Liver (tissue), 9 donors: ENCODE data around the gene OGA. TPM values are rescaled to one million over a fixed set of nuclear protein-coding genes. Genes with fewer than 3 reads are reported as not detected.

Source experiments
- DNase-seq: peaks from one replicate; pipeline ENCODE4 v3.0.0-alpha.2; 2017; ENCODE audit warnings: low spot score
- H3K27ac ChIP-seq, 2 donors: one replicate each; pipeline ENCODE4 v1.7.0; 2013; ENCODE audit warnings: inconsistent platforms in 2 of 2, low read length in 2 of 2, control low read depth in 1 of 2, low read depth in 1 of 2, mild to moderate bottlenecking in 1 of 2
- H3K27me3 ChIP-seq, 4 donors: one replicate each; pipeline versions ENCODE4 v1.6.1 to v1.7.0; 2013; ENCODE audit warnings: low read length in 3 of 4, inconsistent platforms in 1 of 4, mild to moderate bottlenecking in 1 of 4, moderate library complexity in 1 of 4; ENCODE audit not compliant: control insufficient read depth in 4 of 4, insufficient read depth in 4 of 4
- H3K36me3 ChIP-seq, 4 donors: one replicate each; pipeline versions ENCODE4 v1.6.1 to v1.7.0; 2013; ENCODE audit warnings: low read length in 3 of 4, mild to moderate bottlenecking in 3 of 4, low read depth in 1 of 4, moderate library complexity in 1 of 4; ENCODE audit not compliant: control insufficient read depth in 4 of 4, insufficient read depth in 3 of 4
- H3K4me1 ChIP-seq, 4 donors: one replicate each; pipeline versions ENCODE4 v1.6.1 to v1.7.0; 2013; ENCODE audit warnings: low read length in 3 of 4, mild to moderate bottlenecking in 3 of 4, moderate library complexity in 1 of 4; ENCODE audit not compliant: control insufficient read depth in 4 of 4, insufficient read depth in 4 of 4
- H3K4me3 ChIP-seq, 3 donors: one replicate each; pipeline versions ENCODE4 v1.6.1 to v1.7.0; 2013; ENCODE audit warnings: low read length in 3 of 3, control low read depth in 1 of 3, low read depth in 1 of 3, mild to moderate bottlenecking in 1 of 3
- H3K9ac ChIP-seq, 2 donors: one replicate each; pipeline ENCODE4 v1.7.0; 2013; ENCODE audit warnings: low read length in 2 of 2, mild to moderate bottlenecking in 2 of 2, moderate library complexity in 2 of 2, control low read depth in 1 of 2, low read depth in 1 of 2
- H3K9me3 ChIP-seq, 4 donors: one replicate each; pipeline versions ENCODE4 v1.6.1 to v1.7.0; 2013; ENCODE audit warnings: low read length in 3 of 4; ENCODE audit not compliant: control insufficient read depth in 4 of 4
- EGR1 ChIP-seq, 2 donors: IDR thresholded peaks; 2 replicates each; pipeline ENCODE4 v1.6.1; 2016 to 2018; ENCODE audit warnings: antibody characterized with exemption in 2 of 2, low read depth in 2 of 2
- FOXA1 ChIP-seq: IDR thresholded peaks from 2 replicates; pipeline ENCODE4 v1.6.1; 2016; ENCODE audit warnings: antibody characterized with exemption
- FOXA2 ChIP-seq: IDR thresholded peaks from 2 replicates; pipeline ENCODE4 v1.6.1; 2016; ENCODE audit warnings: antibody characterized with exemption
- GABPA ChIP-seq, 2 donors: IDR thresholded peaks in 1 of 2; conservative IDR thresholded peaks in 1 of 2; 2 replicates each; pipeline ENCODE4 v1.6.1; 2016; ENCODE audit warnings: antibody characterized with exemption in 2 of 2, mild to moderate bottlenecking in 1 of 2, moderate library complexity in 1 of 2
- HNF4A ChIP-seq, 2 donors: conservative IDR thresholded peaks; 2 replicates each; pipeline ENCODE4 v1.6.1; 2016; ENCODE audit warnings: antibody characterized with exemption in 2 of 2, mild to moderate bottlenecking in 2 of 2
- HNF4G ChIP-seq: IDR thresholded peaks from 2 replicates; pipeline ENCODE4 v1.6.1; 2016; ENCODE audit warnings: antibody characterized with exemption
- JUND ChIP-seq, 2 donors: IDR thresholded peaks; 2 replicates each; pipeline ENCODE4 v1.6.1; 2016; ENCODE audit warnings: antibody characterized with exemption in 2 of 2
- NR2F2 ChIP-seq: IDR thresholded peaks from 2 replicates; pipeline ENCODE4 v1.6.1; 2016; ENCODE audit warnings: antibody characterized with exemption
- RAD21 ChIP-seq, 2 donors: IDR thresholded peaks; 2 replicates each; pipeline ENCODE4 v1.6.1; 2016; ENCODE audit warnings: antibody characterized with exemption in 2 of 2, mild to moderate bottlenecking in 2 of 2
- RXRA ChIP-seq, 2 donors: IDR thresholded peaks; 2 replicates each; pipeline ENCODE4 v1.6.1; 2017 to 2018; ENCODE audit warnings: antibody characterized with exemption in 2 of 2, mild to moderate bottlenecking in 1 of 2
- SP1 ChIP-seq: IDR thresholded peaks from 2 replicates; pipeline ENCODE4 v1.6.1; 2018; ENCODE audit warnings: antibody characterized with exemption, mild to moderate bottlenecking
- TAF1 ChIP-seq: conservative IDR thresholded peaks from 2 replicates; pipeline ENCODE4 v1.6.1; 2016; ENCODE audit warnings: antibody characterized with exemption, mild to moderate bottlenecking
- YY1 ChIP-seq: IDR thresholded peaks from 2 replicates; pipeline ENCODE4 v1.6.1; 2016; ENCODE audit warnings: antibody characterized with exemption, mild to moderate bottlenecking
- WGBS: extraction: QIAGEN DNeasy Blood & Tissue Kit; methylation state at CpG from one replicate; pipeline ENCODE4 v1.1.7; 2013; 5-methylcytosine and 5-hydroxymethylcytosine counted together
- polyA plus RNA-seq, 2 donors: library from polyadenylated mRNA; stranded (reverse) in 1 of 2; unstranded in 1 of 2; fragments of 200-250 nt in 1 of 2; fragments of >200 nt in 1 of 2; fragmentation: Nextera tagmentation in 1 of 2; extraction: Ambion mirVana in 1 of 2; gene quantifications; one replicate each; pipeline versions ENCODE4 v1.2.1 to v1.2.3, GENCODE V29; 2013 to 2015
- total RNA-seq, 2 donors: library from RNA; depleted of rRNA; stranded (reverse); fragments of >200 nt; gene quantifications; one replicate each; pipeline ENCODE4 v1.2.3, GENCODE V29; 2014
- TF ChIP-seq, protein P1 (sequence below): fragments of 150-350 bp; IDR thresholded peaks from 2 replicates; pipeline ENCODE4 v1.5.1; 2017; ENCODE audit warnings: improper control_type of control experiment, low read depth, low read length; ENCODE audit not compliant: missing input control
- TF ChIP-seq, protein P2 (sequence below): IDR thresholded peaks from 2 replicates; pipeline ENCODE4 v1.6.1; 2016; ENCODE audit warnings: antibody characterized with exemption
- TF ChIP-seq, protein P3 (sequence below): IDR thresholded peaks from 2 replicates; pipeline ENCODE4 v1.6.1; 2016; ENCODE audit warnings: antibody characterized with exemption
- TF ChIP-seq, protein P4 (sequence below): IDR thresholded peaks from 2 replicates; pipeline ENCODE4 v1.6.1; 2016; ENCODE audit warnings: antibody characterized with exemption, mild to moderate bottlenecking
- TF ChIP-seq, protein P5 (sequence below): IDR thresholded peaks from 2 replicates; pipeline ENCODE4 v1.6.1; 2016; ENCODE audit warnings: antibody characterized with exemption
- donor health status: healthy.
- donor health status: healthy.
- donor health status: healthy.
- donor health status: healthy.
- donor health status: healthy.

The OGA gene
- total and polyA plus RNA-seq, 4 donors, result 18.0 to 64.3 (median 41.4) TPM

DNA sequence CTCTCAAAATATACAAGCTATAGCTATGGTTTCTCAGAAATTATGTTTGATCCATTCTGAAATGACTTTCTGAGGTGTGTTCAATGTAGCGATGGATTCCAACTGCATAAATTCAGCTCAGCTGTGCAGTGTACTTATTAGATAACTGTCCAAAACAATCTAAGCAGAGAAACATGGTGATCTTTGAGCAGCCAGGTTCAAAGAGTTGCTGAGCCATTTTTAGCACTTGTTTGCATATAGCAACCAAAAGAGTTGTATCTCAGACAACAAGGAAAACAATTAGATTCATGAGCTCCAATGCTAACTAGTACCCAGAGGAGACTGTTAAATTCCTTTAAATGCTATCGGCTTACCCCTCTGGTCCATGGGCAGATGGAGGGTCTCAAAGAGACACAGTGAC lies 41.3 kb upstream of the OGA start:
- no peaks in the 10 kb centered on the region for H3K4me1 ChIP-seq
- TF ChIP-seq EGR1 (IDR thresholded peaks at IDR 0.05; ENCODE audit: low read depth in 2 of 2) (no peak), GABPA (IDR thresholded peaks at IDR 0.05 in 1 of 2, conservative IDR thresholded peaks at IDR 0.05 in 1 of 2) (no peak), HNF4A (conservative IDR thresholded peaks at IDR 0.05) (no peak), JUND (IDR thresholded peaks at IDR 0.05) (no peak), FOXA2 (no peak), YY1 (no peak), SP1 (no peak), FOXA1 (no peak), NR2F2 (no peak), TAF1 (no peak), HNF4G (no peak), RXRA (IDR thresholded peaks at IDR 0.05) (no peak), RAD21 (IDR thresholded peaks at IDR 0.05) (no peak)
- TF ChIP-seq, protein P1, sequence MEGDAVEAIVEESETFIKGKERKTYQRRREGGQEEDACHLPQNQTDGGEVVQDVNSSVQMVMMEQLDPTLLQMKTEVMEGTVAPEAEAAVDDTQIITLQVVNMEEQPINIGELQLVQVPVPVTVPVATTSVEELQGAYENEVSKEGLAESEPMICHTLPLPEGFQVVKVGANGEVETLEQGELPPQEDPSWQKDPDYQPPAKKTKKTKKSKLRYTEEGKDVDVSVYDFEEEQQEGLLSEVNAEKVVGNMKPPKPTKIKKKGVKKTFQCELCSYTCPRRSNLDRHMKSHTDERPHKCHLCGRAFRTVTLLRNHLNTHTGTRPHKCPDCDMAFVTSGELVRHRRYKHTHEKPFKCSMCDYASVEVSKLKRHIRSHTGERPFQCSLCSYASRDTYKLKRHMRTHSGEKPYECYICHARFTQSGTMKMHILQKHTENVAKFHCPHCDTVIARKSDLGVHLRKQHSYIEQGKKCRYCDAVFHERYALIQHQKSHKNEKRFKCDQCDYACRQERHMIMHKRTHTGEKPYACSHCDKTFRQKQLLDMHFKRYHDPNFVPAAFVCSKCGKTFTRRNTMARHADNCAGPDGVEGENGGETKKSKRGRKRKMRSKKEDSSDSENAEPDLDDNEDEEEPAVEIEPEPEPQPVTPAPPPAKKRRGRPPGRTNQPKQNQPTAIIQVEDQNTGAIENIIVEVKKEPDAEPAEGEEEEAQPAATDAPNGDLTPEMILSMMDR, result no peak
- TF ChIP-seq, protein P2, sequence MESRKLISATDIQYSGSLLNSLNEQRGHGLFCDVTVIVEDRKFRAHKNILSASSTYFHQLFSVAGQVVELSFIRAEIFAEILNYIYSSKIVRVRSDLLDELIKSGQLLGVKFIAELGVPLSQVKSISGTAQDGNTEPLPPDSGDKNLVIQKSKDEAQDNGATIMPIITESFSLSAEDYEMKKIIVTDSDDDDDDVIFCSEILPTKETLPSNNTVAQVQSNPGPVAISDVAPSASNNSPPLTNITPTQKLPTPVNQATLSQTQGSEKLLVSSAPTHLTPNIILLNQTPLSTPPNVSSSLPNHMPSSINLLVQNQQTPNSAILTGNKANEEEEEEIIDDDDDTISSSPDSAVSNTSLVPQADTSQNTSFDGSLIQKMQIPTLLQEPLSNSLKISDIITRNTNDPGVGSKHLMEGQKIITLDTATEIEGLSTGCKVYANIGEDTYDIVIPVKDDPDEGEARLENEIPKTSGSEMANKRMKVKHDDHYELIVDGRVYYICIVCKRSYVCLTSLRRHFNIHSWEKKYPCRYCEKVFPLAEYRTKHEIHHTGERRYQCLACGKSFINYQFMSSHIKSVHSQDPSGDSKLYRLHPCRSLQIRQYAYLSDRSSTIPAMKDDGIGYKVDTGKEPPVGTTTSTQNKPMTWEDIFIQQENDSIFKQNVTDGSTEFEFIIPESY, result no peak
- TF ChIP-seq, protein P3, sequence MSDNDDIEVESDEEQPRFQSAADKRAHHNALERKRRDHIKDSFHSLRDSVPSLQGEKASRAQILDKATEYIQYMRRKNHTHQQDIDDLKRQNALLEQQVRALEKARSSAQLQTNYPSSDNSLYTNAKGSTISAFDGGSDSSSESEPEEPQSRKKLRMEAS, result no peak
- TF ChIP-seq, protein P4, sequence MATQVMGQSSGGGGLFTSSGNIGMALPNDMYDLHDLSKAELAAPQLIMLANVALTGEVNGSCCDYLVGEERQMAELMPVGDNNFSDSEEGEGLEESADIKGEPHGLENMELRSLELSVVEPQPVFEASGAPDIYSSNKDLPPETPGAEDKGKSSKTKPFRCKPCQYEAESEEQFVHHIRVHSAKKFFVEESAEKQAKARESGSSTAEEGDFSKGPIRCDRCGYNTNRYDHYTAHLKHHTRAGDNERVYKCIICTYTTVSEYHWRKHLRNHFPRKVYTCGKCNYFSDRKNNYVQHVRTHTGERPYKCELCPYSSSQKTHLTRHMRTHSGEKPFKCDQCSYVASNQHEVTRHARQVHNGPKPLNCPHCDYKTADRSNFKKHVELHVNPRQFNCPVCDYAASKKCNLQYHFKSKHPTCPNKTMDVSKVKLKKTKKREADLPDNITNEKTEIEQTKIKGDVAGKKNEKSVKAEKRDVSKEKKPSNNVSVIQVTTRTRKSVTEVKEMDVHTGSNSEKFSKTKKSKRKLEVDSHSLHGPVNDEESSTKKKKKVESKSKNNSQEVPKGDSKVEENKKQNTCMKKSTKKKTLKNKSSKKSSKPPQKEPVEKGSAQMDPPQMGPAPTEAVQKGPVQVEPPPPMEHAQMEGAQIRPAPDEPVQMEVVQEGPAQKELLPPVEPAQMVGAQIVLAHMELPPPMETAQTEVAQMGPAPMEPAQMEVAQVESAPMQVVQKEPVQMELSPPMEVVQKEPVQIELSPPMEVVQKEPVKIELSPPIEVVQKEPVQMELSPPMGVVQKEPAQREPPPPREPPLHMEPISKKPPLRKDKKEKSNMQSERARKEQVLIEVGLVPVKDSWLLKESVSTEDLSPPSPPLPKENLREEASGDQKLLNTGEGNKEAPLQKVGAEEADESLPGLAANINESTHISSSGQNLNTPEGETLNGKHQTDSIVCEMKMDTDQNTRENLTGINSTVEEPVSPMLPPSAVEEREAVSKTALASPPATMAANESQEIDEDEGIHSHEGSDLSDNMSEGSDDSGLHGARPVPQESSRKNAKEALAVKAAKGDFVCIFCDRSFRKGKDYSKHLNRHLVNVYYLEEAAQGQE, result no peak
- TF ChIP-seq, protein P5, sequence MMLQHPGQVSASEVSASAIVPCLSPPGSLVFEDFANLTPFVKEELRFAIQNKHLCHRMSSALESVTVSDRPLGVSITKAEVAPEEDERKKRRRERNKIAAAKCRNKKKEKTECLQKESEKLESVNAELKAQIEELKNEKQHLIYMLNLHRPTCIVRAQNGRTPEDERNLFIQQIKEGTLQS, result no peak
- H3K36me3 ChIP-seq, result peaks cover 0 to 2% (median 0%) of the 10 kb centered on the region in 4 donors
- DNase-seq, result no peak
- H3K9me3 ChIP-seq, result peaks cover 0 to 1% (median 0%) of the 10 kb centered on the region in 4 donors
- H3K27me3 ChIP-seq, result no peaks in the 10 kb centered on the region
- no peak overlapping the region for H3K4me3 ChIP-seq
- H3K27ac ChIP-seq, result no peak overlapping the region
- WGBS, result 96% methylated on average over 2 of the region's 2 CpGs
- no peak overlapping the region for H3K9ac ChIP-seq
